Stimulated activated CD4-positive, alpha-beta T cell treated with anti-CD3 and anti-CD28 coated beads, Interleukin-4, amount 100 ng/mL, for 24 hours (primary cell): ENCODE results near the gene RSU1.
A peak's percentile ranks its signal among the peaks of the same experiment; 100 is the strongest.

ENCODE experiments used
- DNase-seq: peaks from one replicate; pipeline ENCODE4 v3.0.0-alpha.2; 2020

Gene RSU1

DNA sequence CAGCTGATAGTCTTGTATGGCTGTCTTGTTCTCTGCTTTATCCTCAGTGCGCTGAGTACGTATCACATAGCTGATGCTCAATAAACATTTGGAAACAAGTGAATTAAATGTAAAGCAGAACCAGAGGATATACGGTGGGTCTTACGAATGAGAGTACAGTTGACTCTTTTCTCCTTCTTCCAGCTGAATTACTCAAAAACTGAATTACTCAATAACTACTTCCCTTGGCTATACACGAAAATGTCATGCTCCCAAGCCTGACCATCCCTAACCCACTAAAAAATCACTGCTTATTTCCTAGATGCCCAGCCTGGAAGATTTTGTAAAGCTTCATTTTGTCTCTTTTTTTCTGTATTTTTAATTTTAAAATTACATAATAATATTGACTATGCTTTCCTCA lies 3.2 kb upstream of the RSU1 start:
- DNase-seq: no peak

DNA sequence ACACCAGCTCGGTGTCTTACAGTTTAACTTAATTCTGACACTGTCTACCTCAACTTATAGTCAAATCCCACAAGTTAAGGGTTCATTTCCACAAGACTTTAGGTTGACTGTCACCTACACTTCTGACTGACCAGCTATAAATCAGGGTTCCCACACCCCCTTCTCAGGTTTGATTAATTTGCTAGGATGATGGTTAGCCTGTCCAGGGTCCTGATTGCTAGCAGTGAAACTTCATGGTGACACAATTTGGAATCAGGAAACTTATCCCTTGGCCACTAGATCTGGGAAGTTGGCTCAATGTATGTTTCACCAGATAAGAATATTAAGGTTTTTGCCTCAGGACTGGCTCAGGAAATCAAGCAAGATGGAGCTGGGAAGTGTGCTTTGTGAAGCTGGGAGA lies 2.8 kb upstream of the RSU1 start:
- DNase-seq: no peak

DNA sequence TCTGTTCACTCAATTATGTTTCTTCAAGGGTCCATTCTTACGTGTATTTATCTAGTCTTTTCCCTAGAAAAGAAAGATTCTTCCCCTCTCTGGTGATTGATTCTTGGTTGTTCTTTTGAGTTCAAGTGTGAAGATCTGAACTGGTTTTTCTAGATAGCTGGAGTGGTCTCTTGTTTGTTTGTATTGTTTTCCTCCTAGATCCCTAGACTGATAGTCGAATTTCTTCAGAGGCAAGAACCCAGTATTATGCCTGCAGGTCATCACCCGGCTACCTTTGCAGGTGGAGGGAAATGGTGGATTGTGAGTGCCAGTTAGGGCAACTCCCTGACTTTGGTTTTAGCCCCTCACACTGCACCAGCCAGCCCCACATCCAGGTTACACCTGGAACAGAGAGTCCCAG lies 2.2 kb upstream of the RSU1 start:
- no peak for DNase-seq

DNA sequence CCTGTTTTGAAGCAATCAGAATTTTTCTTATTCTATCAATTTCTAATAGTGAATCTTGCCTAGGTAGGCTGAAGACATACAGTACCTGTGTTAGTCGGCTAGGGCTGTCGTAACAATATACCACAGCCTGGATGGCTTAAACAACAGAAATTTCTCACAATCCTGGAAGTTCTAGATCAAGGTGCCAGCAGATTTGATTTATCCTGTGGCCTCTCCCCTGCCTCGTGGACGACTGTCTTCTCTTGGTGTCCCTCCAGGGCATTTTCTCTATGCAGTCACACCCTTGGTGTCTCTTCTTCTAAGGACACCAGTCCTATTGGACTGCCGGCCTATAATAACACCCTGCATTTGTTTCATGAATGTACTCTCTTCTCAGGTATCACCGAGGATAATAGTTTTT lies 1.8 kb upstream of the RSU1 start:
- no peak for DNase-seq

DNA sequence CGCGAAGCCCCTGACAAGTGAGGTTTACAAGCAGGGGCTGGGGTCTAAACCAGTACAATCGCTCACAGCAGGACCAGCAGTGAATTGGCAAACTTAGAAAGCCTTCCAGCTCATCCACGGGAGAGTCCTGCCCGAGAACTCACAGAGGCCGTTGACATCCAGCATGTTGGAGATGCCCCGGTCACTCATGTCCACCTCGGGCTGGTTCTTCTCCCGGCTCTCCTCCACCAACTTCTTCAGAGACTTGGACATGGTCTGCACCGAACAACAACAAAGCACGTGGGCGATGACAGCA lies 447 bp downstream of the RSU1 start:
- DNase-seq: no peak

DNA sequence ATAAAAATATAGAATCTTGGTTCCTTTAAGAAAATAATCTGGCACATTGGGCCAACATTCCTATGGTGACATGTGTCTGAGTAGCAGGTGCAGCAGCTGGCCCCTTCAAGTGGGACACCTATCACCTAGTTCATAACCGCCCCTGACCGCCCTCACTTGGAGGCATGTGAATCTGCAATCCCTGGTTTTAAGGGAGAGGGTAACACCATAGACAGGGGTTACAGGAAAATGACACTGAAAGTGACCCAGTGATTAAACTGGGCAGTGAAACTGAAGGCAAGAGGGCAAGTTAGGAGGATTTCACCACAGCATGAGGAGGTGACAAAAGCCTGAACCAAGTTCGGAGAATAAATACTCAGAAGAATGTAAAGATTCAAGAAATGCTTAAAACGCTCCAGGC lies 1.1 kb downstream of the RSU1 start:
- DNase-seq: no peak

DNA sequence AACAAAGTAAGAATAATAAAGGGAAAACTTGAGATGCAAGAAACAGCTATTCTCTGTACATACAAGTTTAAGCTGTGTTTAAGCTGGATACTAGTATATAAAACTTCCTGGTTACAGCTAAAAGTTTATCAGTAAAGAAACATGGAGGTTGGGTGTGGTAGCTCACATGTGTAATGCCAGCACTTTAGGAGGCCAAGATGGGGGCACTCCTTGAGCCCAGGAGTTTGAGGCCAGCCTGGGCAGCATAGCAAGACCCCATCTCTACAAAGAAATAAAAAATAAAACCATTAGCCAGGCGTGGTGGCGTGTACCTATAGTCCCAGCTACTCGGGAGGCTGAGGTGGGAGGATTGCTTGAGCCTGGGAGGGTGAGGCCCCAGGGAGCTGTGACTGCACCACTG lies 3.2 kb downstream of the RSU1 start:
- DNase-seq: no peak

DNA sequence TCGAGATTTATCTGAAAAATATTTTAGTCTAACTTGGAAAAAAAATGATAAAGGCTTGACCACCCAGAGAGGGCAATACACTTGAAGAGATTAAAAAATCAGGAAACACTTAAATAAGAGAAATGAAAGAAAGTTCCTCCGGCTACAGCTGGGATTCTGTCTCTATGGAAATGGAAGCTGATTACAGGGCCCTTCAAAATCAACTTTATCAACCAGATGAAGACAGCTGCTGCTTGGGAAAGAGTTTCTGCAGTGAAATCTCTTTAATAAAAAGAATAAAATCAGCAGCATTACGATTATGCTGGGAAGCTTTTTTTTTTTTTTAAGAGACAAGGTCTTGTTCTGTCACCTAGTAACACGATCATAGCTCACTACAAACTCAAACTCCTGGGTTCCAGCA lies 4.5 kb downstream of the RSU1 start:
- no peak for DNase-seq

DNA sequence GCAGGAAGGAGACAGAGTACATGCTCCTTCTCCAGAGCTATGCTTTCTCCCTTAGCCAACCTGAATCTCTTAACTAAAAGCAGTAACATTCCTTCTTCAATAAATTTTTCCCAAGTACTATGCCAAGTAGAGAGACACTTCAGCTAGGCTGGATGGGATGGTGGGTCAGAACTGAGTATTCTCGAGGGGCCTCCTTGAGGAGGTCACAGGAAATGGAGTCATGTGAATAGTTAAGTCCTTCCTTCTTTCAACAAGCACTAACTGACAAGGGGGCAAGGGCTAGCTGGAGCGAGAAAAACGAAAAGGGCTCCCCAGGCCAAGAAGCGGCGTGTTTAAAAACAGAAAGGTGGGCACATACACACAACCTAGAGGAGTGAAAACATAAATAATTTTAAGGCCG lies 5.5 kb downstream of the RSU1 start:
- DNase-seq: no peak

DNA sequence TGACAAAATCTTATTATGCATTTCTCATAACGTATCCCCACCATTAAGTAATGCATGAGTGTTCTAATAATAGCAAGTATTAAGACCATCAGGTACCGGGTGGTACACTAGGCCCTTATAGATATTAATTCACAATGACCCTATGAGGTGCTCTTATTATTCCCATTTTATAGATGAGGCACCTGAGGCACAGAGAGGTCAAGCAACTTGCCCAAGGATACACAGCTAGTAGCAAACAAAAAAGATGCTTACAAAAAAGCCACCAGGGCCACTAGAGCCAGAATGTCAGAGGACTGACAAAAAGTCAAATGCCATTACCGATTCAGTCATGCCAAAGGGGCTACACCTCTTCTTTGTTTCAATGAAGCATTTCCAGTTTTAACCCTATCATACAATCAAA lies 5.9 kb downstream of the RSU1 start:
- DNase-seq: no peak

DNA sequence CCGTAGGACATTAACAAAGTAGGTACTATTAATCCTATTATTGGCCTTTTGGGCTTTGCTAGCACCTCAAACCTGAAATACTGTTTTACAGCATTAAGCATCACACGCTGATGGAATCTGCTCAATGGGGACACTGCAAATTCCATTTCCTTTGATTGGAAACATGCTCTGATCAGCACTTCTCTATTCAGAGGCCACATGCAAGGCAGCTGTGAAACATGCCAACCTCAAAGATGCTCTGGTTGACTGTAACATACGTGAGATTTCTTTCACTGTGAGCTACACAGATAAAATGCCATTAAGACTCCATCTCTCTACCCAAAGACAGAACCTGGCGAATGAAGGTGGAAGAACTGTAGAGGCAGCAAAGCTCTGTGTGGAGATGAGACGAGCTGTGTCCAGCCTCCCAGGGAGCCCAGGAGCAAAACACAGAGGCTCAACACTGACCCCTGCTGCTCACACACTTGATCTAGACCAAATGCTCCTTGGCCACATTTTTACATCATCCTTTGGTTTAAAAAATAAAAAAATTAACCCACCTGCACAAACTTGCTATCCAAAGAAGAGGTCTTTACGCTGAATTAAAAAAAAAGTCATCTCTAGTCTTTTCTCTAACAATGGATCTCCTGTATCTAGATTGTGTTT lies 8.0 kb downstream of the RSU1 start:
- DNase-seq: peak; percentile 62

DNA sequence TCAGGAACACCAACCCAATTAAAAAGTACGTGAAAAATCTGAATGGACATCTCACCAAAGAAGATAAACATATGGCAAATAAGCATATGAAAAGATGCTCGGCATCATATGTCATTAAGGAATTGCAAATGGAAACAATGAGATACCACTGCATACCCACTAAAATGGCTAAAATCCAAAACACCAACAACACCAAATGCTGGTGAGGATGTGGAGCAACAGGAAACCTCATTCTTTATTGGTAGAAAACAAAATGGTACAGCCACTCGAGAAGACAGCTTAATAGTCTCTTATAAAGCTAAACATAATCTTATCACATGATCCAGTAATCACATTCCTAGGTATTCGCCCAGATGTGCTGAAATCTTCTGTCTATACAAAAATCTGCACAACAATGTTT lies 13.1 kb downstream of the RSU1 start:
- DNase-seq: no peak

DNA sequence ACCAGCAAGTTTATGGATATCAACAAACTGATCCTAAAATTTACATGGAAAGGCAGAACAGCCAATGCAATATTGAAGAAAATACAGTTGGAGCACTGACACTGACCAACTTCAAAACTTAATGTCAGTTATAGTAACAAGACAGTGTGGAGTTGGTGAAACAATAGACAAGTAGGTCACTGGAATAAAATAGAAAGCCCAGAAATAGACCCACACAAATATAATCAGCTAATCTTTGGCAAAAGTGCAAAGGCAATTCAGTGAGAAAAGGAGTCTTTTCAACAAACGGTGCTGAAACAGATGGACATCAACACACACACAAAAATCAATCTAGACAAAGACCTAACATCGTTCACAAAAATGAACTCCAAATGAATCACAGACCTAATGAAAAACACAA lies 13.8 kb downstream of the RSU1 start:
- no peak for DNase-seq

DNA sequence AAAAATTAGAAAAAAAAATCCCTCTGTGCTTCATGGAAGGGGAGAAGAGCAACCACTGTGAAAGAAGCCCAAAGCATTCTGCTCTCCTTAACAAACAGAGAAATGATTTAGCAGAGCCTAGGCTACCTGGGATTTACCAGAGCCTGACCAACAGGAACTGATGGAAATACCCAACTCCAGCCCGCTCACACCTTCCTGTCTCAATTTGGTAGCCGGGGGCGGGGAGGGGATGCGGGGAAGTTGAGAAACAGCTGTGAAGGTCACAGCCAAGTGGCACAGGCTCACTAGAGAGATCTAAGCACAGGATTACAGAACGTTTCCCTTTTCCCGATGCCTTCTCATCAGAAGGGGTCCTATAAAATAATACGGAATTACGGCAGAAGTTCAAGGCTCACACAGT lies 17.6 kb downstream of the RSU1 start:
- no peak for DNase-seq

DNA sequence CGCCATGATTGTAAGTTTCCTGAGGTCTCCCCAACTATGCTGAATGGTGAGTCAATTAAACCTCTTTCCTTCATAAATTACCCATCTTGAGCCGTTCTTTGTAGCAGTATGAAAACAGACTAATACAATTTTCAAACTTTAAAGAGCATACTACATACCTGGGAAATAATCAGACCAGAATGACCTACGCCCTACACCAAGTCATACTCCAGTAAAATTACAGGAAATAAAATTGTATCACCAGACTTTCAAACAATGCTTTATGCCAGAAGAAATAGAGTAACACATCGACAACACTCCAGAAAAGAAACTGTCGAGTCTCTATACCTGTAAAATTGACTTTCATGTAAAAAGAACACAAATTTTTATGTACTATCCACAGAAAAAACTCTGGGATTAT lies 18.7 kb downstream of the RSU1 start:
- no peak for DNase-seq

DNA sequence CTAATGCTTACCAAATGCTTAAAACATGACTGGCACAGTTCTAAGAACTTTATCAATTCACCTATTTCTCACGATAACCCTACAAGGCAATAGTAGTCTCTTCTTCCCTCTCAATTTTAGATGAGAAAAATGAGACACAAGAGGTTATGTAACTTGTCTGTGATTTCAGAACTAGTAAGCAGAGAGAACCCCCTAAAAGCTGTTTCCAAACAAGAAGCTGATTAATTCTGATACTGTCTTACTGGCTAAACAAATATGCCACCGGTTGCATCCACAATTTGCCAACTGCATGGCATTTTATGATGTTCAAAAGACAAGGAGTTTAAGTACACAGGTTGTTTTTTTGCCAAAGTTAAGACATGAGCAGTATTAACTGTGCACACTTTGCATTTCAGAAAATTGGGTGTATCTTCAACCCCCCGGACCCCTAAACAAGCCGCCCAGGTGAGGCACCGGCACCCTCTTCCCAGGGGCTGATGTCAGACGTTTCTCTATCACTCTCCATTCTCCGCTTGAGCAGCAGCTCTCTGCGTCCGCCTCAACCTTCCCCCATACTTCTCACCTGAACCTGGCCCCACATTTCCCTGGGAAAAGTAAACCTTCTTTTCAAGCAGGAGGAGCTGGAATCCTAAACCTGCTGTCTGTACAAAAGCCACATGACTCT lies 21.7 kb downstream of the RSU1 start:
- no peak for DNase-seq

DNA sequence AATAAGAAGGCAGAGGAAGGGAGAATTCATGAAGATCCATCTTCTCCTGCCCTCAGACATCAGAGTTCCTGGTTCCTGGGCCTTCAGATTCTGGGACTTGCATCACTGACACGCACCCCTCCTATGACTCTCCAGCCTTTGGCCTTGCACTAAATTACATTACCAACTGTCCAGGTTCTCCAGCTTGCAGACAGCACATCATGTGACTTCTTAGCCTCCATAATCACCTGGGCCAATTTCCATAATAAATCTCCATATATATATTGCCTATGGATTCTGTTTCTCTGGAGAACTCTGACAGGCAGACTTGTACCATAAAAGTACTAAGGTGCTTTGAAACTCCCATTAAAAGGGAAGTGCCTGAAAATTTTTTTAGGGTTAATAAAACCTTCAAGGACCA lies 23.2 kb downstream of the RSU1 start:
- no peak for DNase-seq

DNA sequence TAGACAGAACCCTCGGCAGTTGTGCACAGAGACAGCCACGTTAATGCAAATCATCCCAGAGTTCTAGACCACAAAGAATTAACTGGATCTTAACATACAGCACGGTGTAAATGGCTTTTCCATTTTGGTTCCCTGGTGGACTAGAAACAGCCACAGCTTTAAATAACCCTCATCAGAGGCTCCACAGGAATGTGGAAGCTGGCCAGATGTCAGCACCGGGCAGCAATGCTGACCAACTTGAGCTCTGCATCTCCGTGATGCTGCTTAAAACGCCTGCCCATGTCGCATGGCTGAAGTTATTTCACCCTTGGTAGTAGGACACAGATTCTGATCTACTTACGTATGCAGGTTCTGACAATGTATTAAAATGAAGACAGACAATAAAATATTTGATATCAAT lies 24.5 kb downstream of the RSU1 start:
- DNase-seq: no peak

DNA sequence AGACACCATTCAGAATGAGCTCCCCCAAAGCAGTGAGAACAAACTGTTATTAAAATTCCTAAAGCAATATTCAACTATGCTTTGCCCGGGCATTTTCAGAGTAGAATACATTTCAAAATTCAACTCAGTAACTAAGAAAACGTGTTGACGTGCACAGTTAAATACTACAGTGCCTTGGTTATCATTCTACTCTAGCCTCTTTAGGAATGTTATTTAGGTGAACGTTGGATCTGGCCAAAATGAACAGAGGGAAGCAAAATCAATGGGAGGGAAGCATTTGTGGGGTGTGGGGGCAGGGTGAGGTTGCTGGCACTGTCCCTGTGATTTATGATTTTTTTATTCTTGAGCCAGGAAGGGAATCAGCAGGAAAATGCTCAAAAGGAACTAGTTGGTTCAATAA lies 27.5 kb downstream of the RSU1 start:
- DNase-seq: no peak

DNA sequence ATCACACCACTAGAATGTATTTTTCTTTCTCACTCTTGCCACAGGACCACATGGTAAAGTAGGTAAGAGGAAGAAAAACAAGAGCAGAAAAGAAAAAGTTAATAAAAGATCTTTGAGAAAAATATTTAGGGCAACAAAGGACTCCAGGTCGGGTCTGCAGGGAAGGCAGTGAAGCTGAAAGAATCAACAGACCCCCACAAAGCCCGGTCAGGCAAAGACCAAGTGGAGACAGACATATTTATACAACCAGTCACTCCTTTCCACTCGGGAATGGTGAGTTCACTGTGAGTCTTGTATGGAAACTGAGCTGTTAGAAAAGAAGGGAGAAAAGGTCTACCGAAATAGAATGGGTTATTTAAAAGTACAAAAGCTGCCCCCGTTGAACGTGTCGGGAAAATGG lies 28.0 kb downstream of the RSU1 start:
- no peak for DNase-seq

DNA sequence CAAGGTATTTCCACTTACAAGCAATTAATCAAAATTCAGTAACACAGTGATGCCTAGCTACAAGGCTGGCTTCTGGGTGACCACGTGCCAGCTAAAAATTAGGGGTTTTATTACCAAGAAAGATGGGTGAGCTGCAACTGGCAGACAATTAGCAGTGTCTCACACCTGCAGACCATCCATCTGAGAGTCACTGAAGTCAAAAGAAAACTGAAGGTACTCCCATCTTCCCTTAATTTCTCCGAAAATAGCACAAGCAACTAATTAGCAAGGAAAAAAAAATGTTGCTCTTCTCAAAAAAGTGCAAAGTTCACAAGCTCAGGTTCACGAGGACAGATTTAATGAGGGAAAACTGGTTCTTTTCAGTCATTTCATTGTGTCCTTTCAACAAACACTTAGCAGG lies 28.4 kb downstream of the RSU1 start:
- no peak for DNase-seq

DNA sequence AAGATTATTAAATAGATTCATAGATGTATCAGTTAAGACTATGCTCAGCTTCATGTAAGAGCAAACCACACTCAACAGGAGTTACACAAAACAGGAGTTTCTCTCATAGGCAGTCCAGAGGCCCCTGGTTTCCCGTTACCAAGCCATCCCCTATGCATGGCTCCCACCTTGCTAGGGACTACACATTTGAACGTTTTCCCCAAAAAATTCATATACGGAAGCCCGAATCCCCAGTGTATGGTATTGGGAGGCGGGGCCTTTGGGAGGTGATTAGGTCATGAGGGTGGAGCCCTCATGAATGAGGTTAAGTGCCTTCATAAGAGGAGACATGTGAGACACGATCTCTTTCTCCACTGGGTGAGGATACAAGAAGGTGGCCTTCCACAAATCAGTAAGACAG lies 29.1 kb downstream of the RSU1 start:
- no peak for DNase-seq

DNA sequence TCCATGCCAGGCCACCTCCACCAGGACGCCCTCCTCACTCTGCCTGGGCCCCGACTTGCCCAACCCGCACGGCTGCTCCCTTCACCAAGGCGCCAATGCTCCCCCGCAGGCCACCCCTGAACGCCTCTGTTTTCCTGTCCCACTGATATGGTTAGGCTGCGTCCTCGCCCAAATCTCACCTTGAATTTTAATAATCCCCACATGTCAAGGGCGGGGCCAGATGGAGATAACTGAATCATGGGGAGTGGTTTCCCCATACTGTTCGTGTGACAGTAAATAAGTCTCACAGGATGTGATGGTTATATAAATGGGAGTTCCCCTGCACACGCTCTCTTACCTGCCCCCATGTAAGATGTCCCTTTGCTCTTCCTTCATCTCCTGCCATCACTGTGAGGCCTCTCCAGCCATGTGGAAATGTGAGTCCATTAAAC lies 29.8 kb downstream of the RSU1 start:
- peak; percentile 63 for DNase-seq

DNA sequence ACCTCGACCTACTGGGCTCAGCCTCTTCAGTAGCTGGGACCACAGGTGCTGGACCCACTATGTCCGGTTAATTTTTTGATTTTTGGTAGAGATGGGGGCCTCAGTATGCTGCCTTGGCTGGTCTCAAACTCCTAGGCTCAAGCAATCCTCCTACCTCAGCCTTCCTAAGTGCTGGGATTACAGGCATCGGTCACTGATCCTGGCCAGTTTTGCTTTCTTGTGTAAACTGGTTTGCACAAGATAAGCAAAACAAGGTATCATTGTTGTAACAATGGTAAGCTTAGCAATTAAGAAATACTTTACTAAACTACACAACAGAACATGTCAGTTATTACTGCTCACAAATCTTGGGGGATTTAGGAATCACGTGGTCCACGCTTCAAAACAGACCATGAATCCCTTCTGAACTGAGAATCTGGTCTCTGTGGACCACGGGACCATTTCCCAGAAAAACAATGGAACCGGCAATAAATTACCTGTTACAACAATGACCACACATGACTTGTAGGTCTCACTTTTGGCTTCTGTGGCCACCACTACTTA lies 36.8 kb downstream of the RSU1 start:
- DNase-seq: no peak

DNA sequence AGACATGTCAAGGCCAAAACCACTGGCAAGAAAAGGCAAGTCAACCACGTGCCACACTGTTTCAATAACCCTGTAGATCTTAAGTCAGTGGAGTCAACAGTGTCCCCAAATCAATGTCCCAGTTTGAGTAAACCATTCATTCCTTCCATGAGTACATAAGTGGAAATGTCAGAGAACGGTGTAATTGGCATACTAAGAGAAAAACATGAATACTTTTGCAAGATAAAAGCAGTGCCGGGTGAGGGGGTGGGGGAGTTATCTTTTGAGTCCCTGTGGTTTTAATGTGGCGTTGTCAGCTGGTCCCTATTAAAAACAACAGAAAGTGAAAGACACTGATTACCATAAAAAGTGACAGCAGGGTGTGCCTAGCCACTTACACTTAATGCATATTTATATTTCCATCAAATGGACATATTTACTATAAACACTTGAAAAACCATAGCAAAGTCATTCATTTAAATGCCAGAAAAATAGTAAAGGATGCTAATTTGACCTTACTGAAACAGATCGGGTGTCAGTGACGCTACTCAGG lies 37.8 kb downstream of the RSU1 start:
- DNase-seq: peak; percentile 82
